ENCODE results near the gene PIEZO1. TPM values are rescaled to one million over a fixed set of nuclear protein-coding genes. Genes with fewer than 3 reads are reported as not detected.

PIEZO1 gene
- total and polyA plus RNA-seq, 2 donors (not counting 1 experiment from before 2014, with no cell fraction given): 108 to 331 TPM

- DNase-seq (no peak), ATAC-seq (ENCODE audit: low read depth) (no peak)
- peaks cover 15% of the 10 kb centered on the region for H3K79me2 ChIP-seq (ENCODE audit: control insufficient read depth, insufficient read depth, low read length)
- ChIA-PET CTCF (interaction anchor here (0.9 to 3.1 kb wide), 8 partner anchors 10 to 72 kb away, joined by 3 to 23 read pairs (median 3); partner anchors contain the start of gene PIEZO1), POLR2A (interaction anchor here (1.6 kb wide), 1 partner anchor 29 kb away, joined by 7 read pairs; no protein-coding TSS in a partner anchor)
- H3K9me3 ChIP-seq (ENCODE audit: control extremely low read depth in 1 of 3, control insufficient read depth in 2 of 3, insufficient read depth in 1 of 3, low read length in 2 of 3): peaks cover 0 to 5% (median 0%) of the 10 kb centered on the region in 3 donors
- no peak overlapping the region for H3K9ac ChIP-seq (ENCODE audit: low read length)
- peak overlapping the region; percentile 20 for H3K27ac Mint-ChIP-seq
- no peak overlapping the region for H2AFZ ChIP-seq (ENCODE audit: insufficient read depth, low read depth, low read length, poor library complexity, severe bottlenecking)
- no peaks in the 10 kb centered on the region for H3K27me3 ChIP-seq (replicated peaks in 1 of 4; ENCODE audit: control extremely low read depth in 1 of 4, control insufficient read depth in 3 of 4, insufficient read depth in 4 of 4, low read length in 3 of 4)
- H3K36me3 ChIP-seq (replicated peaks in 1 of 2; ENCODE audit: control extremely low read depth in 1 of 2, control insufficient read depth in 1 of 2, extremely low read depth in 1 of 2, insufficient read depth in 2 of 2, low read length in 1 of 2): peaks cover 0 to 23% of the 10 kb centered on the region in 2 experiments
- intact Hi-C loops (cut with micrococcal nuclease): no loop called here
- 85% methylated on average over 5 of the region's 10 CpGs for WGBS (ENCODE audit: insufficient coverage)
- H4K20me1 ChIP-seq (ENCODE audit: control insufficient read depth, insufficient read depth, low read length, poor library complexity, severe bottlenecking): peaks cover 42% of the 10 kb centered on the region
- no peak overlapping the region for H3K4me2 ChIP-seq (replicated peaks; ENCODE audit: low read depth, low read length, poor library complexity, severe bottlenecking)
- H3K4me1 Mint-ChIP-seq: peaks cover 19% of the 10 kb centered on the region
- H3K4me1 ChIP-seq (ENCODE audit: control insufficient read depth in 2 of 2, insufficient read depth in 2 of 2, low read length in 2 of 2): peaks cover 11 to 25% of the 10 kb centered on the region in 2 donors
- H3K4me3 ChIP-seq (ENCODE audit: control extremely low read depth in 1 of 5, extremely low read depth in 1 of 5, insufficient read depth in 1 of 5, low read depth in 2 of 5, low read length in 4 of 5): no peak overlapping the region
- H3K4me3 Mint-ChIP-seq: peak overlapping the region; percentile 92
- no peaks in the 10 kb centered on the region for H3K27me3 Mint-ChIP-seq
- no peaks in the 10 kb centered on the region for H3K9me3 Mint-ChIP-seq (ENCODE audit: insufficient read depth)
- no peak for TF ChIP-seq CTCF (IDR thresholded peaks at IDR 0.05)
- TF ChIP-seq EZH2 (IDR thresholded peaks at IDR 0.05; ENCODE audit: borderline replicate concordance, insufficient read depth, low read depth, low read length, poor library complexity, severe bottlenecking): no peak
- H3K27ac ChIP-seq (ENCODE audit: low read length in 2 of 2): no peak overlapping the region
Observed at GRCh38 chr16:88809676-88810165, 24.7 kb upstream of the PIEZO1 start.

- Histone ChIP-seq H3K4me3 (ENCODE audit: control extremely low read depth in 1 of 5, extremely low read depth in 1 of 5, insufficient read depth in 1 of 5, low read depth in 2 of 5, low read length in 4 of 5) (no peak overlapping the region), H3K27ac (ENCODE audit: low read length in 2 of 2) (no peak overlapping the region), H3K9ac (ENCODE audit: low read length) (no peak overlapping the region), H3K4me2 (replicated peaks; ENCODE audit: low read depth, low read length, poor library complexity, severe bottlenecking) (no peak overlapping the region), H3K27me3 (replicated peaks in 1 of 4; ENCODE audit: control extremely low read depth in 1 of 4, control insufficient read depth in 3 of 4, insufficient read depth in 4 of 4, low read length in 3 of 4) (peaks cover 0 to 2% (median 0%) of the 10 kb centered on the region in 4 experiments), H3K9me3 (ENCODE audit: control extremely low read depth in 1 of 3, control insufficient read depth in 2 of 3, insufficient read depth in 1 of 3, low read length in 2 of 3) (peaks cover 0 to 5% (median 0%) of the 10 kb centered on the region in 3 donors), H4K20me1 (ENCODE audit: control insufficient read depth, insufficient read depth, low read length, poor library complexity, severe bottlenecking) (peaks cover 47% of the 10 kb centered on the region), H3K79me2 (ENCODE audit: control insufficient read depth, insufficient read depth, low read length) (peaks cover 19% of the 10 kb centered on the region), H3K36me3 (replicated peaks in 1 of 2; ENCODE audit: control extremely low read depth in 1 of 2, control insufficient read depth in 1 of 2, extremely low read depth in 1 of 2, insufficient read depth in 2 of 2, low read length in 1 of 2) (peaks cover 0 to 23% of the 10 kb centered on the region in 2 experiments), H3K4me1 (ENCODE audit: control insufficient read depth in 2 of 2, insufficient read depth in 2 of 2, low read length in 2 of 2) (peaks cover 17 to 30% of the 10 kb centered on the region in 2 donors), H2AFZ (ENCODE audit: insufficient read depth, low read depth, low read length, poor library complexity, severe bottlenecking) (no peak overlapping the region)
- Mint-ChIP-seq H3K27me3 (no peaks in the 10 kb centered on the region), H3K4me1 (peaks cover 19% of the 10 kb centered on the region), H3K4me3 (no peak overlapping the region), H3K9me3 (ENCODE audit: insufficient read depth) (no peaks in the 10 kb centered on the region), H3K27ac (no peak overlapping the region)
- intact Hi-C loops (cut with micrococcal nuclease): no loop called here
- TF ChIP-seq CTCF (IDR thresholded peaks at IDR 0.05) (no peak), EZH2 (IDR thresholded peaks at IDR 0.05; ENCODE audit: borderline replicate concordance, insufficient read depth, low read depth, low read length, poor library complexity, severe bottlenecking) (no peak)
- CTCF ChIA-PET: interaction anchor here (1.1 to 1.2 kb wide), 3 partner anchors 15 to 72 kb away, joined by 3 to 4 read pairs (median 3); no protein-coding TSS in a partner anchor
- no peak for DNase-seq
- no peak for ATAC-seq (ENCODE audit: low read depth)
- POLR2A ChIA-PET: interaction anchor here (1.6 kb wide), 1 partner anchor 29 kb away, joined by 7 read pairs; no protein-coding TSS in a partner anchor
- WGBS (ENCODE audit: insufficient coverage): 96% methylated on average over 10 of the region's 10 CpGs
Observed at GRCh38 chr16:88809068-88809675, 24.2 kb upstream of the PIEZO1 start.

All from B cell (primary cell).